ENCODE measurements around the gene NPHS2. TPM values are rescaled to one million over a fixed set of nuclear protein-coding genes. Genes with fewer than 3 reads are reported as not detected.

NPHS2 gene
- not detected for total RNA-seq

DNA sequence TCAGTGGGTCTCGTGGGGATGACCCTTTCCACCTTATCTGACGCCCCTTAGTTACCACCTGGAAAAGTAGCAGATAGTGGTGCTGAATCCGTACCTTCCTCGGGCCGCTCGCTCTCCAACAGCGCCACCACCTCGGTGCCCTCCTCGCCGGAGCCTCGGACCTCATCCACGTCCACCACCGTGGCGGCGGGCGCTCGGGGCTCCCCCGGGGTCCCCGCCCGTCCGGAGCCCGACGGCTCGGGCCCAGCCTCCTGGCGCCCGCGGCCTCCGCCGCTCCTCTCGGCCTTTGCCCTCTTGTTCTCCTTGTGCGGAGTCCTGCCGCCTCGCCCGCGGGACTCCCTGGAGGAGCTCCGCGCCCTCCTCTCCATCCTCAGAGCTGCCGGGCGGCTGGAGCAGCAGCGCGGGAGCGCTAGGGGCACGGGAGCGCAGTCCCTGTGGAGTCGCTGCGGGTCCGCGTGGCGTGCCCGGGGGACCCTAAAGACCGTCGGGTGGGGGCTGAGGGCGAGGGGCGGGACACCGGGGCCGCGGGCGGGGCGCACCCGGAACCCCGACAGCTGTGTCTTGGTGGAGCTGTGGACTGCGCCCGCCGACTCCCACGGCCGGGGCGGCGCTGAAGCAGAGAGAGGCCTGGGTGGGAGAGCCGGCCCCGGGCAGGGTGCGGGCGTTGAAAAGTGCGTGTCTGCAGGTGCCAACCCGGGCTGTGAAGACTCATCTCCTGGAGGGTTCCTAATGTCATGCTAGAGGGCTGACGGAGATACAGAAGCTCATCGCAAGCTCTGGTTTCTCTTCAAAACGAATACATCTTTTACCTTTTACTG, at the start of gene NPHS2:
NPHS2 (minus strand) TSS at position 452 of the 818 bp plus-strand sequence; CDS start at position 368, 84 bp downstream.
- no peak for DNase-seq (ENCODE audit: low spot score)
- TF ChIP-seq, protein P1, sequence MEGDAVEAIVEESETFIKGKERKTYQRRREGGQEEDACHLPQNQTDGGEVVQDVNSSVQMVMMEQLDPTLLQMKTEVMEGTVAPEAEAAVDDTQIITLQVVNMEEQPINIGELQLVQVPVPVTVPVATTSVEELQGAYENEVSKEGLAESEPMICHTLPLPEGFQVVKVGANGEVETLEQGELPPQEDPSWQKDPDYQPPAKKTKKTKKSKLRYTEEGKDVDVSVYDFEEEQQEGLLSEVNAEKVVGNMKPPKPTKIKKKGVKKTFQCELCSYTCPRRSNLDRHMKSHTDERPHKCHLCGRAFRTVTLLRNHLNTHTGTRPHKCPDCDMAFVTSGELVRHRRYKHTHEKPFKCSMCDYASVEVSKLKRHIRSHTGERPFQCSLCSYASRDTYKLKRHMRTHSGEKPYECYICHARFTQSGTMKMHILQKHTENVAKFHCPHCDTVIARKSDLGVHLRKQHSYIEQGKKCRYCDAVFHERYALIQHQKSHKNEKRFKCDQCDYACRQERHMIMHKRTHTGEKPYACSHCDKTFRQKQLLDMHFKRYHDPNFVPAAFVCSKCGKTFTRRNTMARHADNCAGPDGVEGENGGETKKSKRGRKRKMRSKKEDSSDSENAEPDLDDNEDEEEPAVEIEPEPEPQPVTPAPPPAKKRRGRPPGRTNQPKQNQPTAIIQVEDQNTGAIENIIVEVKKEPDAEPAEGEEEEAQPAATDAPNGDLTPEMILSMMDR (IDR thresholded peaks at IDR 0.05): no peak
- ATAC-seq (ENCODE audit: low FRiP score): no peak

DNA sequence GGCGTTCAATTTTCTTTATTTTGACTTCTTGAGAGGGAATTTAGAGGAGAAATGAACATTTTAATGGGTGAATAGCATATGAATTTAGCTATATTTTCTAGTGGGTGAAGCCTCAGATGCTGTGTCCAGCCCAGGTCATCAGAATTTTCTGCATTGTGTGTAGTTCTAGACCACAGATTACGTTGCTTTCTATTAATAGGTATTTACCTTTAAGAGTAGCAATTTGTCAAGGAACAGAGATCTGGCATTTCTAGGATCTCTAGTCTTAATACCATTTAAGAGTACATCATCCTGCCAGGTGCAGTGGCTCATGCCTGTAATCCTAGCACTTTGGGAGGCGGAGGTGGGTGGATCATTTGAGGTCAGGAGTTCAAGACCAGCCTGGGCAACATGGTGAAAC, 36.6 kb upstream of the NPHS2 start:
- TF ChIP-seq, protein P1 (IDR thresholded peaks at IDR 0.05): no peak
- DNase-seq (ENCODE audit: low spot score) (no peak), ATAC-seq (ENCODE audit: low FRiP score) (no peak)

GRCh38 chr1:179601093-179601492, 25.3 kb upstream of the NPHS2 start:
- TF ChIP-seq, protein P1 (IDR thresholded peaks at IDR 0.05): no peak
- DNase-seq (ENCODE audit: low spot score): no peak
- ATAC-seq (ENCODE audit: low FRiP score): no peak

DNA sequence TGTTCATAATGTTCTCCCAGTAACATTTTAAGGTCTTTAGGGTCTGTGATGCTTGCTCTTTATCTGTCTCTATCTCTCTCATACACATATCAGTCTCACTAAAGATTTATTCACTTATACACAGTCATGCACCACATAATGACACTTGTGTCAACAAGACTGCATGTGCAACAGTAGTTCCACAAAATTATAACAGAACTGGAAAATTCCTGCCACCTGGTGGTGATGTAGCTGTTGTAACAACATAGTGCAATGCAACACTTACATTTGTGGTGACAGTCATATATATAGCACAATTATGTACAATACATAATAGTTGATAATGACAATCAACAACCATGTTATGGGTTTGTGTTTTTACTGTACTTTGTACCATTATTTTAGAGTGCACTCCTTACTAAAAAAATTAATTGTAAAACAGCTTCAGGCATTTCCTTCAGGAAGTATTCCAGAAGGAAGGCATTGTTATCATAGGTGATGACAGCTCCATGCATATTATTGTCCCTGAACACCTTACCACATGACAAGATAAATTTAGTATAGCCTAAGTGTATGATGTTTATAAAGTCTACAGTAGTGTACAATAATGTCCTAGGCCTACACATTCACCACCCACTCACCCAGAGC, 24.0 kb upstream of the NPHS2 start:
- ATAC-seq (ENCODE audit: low FRiP score) (no peak), DNase-seq (ENCODE audit: low spot score) (no peak)
- TF ChIP-seq, protein P1 (IDR thresholded peaks at IDR 0.05): no peak

- DNase-seq (ENCODE audit: low spot score) (no peak), ATAC-seq (ENCODE audit: low FRiP score) (no peak)
- TF ChIP-seq, protein P1 (IDR thresholded peaks at IDR 0.05): no peak
Observed at GRCh38 chr1:179598631-179599030, 22.9 kb upstream of the NPHS2 start.

- peak; percentile 69 for ATAC-seq (ENCODE audit: low FRiP score)
- TF ChIP-seq, protein P1 (IDR thresholded peaks at IDR 0.05): no peak
- DNase-seq (ENCODE audit: low spot score): no peak
Observed at GRCh38 chr1:179591592-179592580, 16.1 kb upstream of the NPHS2 start, which contains the start of gene TDRD5. Gene TDRD5 (plus strand): TSS chr1:179591832. CDS start chr1:179592616, 784 bp downstream.
